GM12801 (cell line): Measurements from ENCODE around the gene SLC35F1.

Source experiments
- CTCF ChIP-seq: IDR thresholded peaks from one replicate; pipeline ENCODE4 v1.5.1; 2011; ENCODE audit warnings: control low read depth; ENCODE audit not compliant: insufficient read length; ENCODE audit errors: extremely low read depth

The SLC35F1 gene

GRCh38 chr6:118212451-118213173 lies 305.5 kb downstream of the SLC35F1 start:
- TF ChIP-seq CTCF = no peak

GRCh38 chr6:118215269-118215668 lies 308.2 kb downstream of the SLC35F1 start:
- TF ChIP-seq CTCF = no peak

GRCh38 chr6:118216751-118217150 lies 309.7 kb downstream of the SLC35F1 start:
- TF ChIP-seq CTCF = no peak

- no peak for TF ChIP-seq CTCF
Measured at GRCh38 chr6:118218156-118218555, 311.1 kb downstream of the SLC35F1 start.

- TF ChIP-seq CTCF = no peak
Measured at GRCh38 chr6:118220429-118221128, 313.5 kb downstream of the SLC35F1 start.

- no peak for TF ChIP-seq CTCF
Measured at GRCh38 chr6:118223316-118223715, 316.3 kb downstream of the SLC35F1 start.

GRCh38 chr6:118228886-118229285 lies 321.8 kb downstream of the SLC35F1 start:
- TF ChIP-seq CTCF = no peak
